ENCODE results near the gene MPP2. TPM values are rescaled to one million over a fixed set of nuclear protein-coding genes. Genes with fewer than 3 reads are reported as not detected.
A peak's percentile ranks its signal among the peaks of the same experiment; 100 is the strongest.

MPP2 gene
- total and polyA plus RNA-seq, 2 of the 13 experiments (the other 11 are each of a cell fraction or from before 2014, with no cell fraction given), result 0.20 to 1.7 TPM

- TF ChIP-seq ZNF407 (CRISPR knock-in tag; IDR thresholded peaks at IDR 0.05; ENCODE audit: not compliant biosample characterization) (no peak), HOXA3 (CRISPR knock-in tag; IDR thresholded peaks at IDR 0.05) (peak; percentile 24; the same call in 1 of the 2 replicates), ZNF770 (CRISPR knock-in tag; IDR thresholded peaks at IDR 0.05) (no peak), ZNF670 (CRISPR knock-in tag; IDR thresholded peaks at IDR 0.05; ENCODE audit: borderline replicate concordance) (no peak), GATAD2A (CRISPR knock-in tag; IDR thresholded peaks at IDR 0.05) (0 out of 2 replicates have a peak, but pooled peaks have one; percentile 30), CEBPB (IDR thresholded peaks at IDR 0.05; ENCODE audit: borderline replicate concordance, low read depth, low read length) (no peak), NR2C2 (CRISPR knock-in tag; IDR thresholded peaks at IDR 0.05; ENCODE audit: borderline replicate concordance) (no peak), AKAP8 (CRISPR knock-in tag; IDR thresholded peaks at IDR 0.05) (no peak), ZNF235 (CRISPR knock-in tag; IDR thresholded peaks at IDR 0.05; ENCODE audit: borderline replicate concordance) (no peak), RARA (CRISPR knock-in tag; IDR thresholded peaks at IDR 0.05) (peak; percentile 87), ZNF788 (CRISPR knock-in tag; IDR thresholded peaks at IDR 0.05; ENCODE audit: borderline replicate concordance) (no peak), ZNF441 (CRISPR knock-in tag; IDR thresholded peaks at IDR 0.05; ENCODE audit: borderline replicate concordance) (no peak), ZNF430 (CRISPR knock-in tag; IDR thresholded peaks at IDR 0.05) (0 out of 2 replicates have a peak, but pooled peaks have one; percentile 17), YY1 (IDR thresholded peaks at IDR 0.05; ENCODE audit: insufficient read depth, insufficient replicate concordance, low read depth, low read length) (no peak), ZNF501 (CRISPR knock-in tag; IDR thresholded peaks at IDR 0.05) (no peak), ZBTB7B (CRISPR knock-in tag; IDR thresholded peaks at IDR 0.05) (no peak)
- TF ChIP-seq, protein P1, sequence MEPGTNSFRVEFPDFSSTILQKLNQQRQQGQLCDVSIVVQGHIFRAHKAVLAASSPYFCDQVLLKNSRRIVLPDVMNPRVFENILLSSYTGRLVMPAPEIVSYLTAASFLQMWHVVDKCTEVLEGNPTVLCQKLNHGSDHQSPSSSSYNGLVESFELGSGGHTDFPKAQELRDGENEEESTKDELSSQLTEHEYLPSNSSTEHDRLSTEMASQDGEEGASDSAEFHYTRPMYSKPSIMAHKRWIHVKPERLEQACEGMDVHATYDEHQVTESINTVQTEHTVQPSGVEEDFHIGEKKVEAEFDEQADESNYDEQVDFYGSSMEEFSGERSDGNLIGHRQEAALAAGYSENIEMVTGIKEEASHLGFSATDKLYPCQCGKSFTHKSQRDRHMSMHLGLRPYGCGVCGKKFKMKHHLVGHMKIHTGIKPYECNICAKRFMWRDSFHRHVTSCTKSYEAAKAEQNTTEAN (CRISPR knock-in tag; conservative IDR thresholded peaks at IDR 0.05), result no peak
- TF ChIP-seq, protein P2, sequence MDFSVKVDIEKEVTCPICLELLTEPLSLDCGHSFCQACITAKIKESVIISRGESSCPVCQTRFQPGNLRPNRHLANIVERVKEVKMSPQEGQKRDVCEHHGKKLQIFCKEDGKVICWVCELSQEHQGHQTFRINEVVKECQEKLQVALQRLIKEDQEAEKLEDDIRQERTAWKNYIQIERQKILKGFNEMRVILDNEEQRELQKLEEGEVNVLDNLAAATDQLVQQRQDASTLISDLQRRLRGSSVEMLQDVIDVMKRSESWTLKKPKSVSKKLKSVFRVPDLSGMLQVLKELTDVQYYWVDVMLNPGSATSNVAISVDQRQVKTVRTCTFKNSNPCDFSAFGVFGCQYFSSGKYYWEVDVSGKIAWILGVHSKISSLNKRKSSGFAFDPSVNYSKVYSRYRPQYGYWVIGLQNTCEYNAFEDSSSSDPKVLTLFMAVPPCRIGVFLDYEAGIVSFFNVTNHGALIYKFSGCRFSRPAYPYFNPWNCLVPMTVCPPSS (IDR thresholded peaks at IDR 0.05), result no peak
These were observed 23.8 kb upstream of the MPP2 start (continued) for GRCh38 chr17:43931062-43931571.

Data from HepG2 (cell line).